Activated CD8-positive, alpha-beta T cell treated with anti-CD3 and anti-CD28 coated beads for 36 hours (primary cell): Measurements from ENCODE around the gene CTNNA2. TPM values are rescaled to one million over a fixed set of nuclear protein-coding genes. Genes with fewer than 3 reads are reported as not detected.

Experiments used
- ATAC-seq: fragments of 200-7000 bp; cut with Tn5 transposase; one replicate; pipeline ENCODE4 v1.10.0; 2021; ENCODE audit warnings: mild to moderate bottlenecking, moderate library complexity
- CTCF ChIA-PET: fragments of 350-600 bp; sonication (Branson Sonifier 250); formaldehyde crosslinking; loops from one replicate; lab custom pipeline; 2021; ENCODE audit warnings: antibody characterized with exemption; lab: Charles Lee
- POLR2A ChIA-PET: fragments of 350-600 bp; sonication (Branson Sonifier 250); formaldehyde crosslinking; loops from one replicate; lab custom pipeline; 2021; ENCODE audit warnings: antibody characterized with exemption; lab: Charles Lee
- DNase-seq: peaks from one replicate; pipeline ENCODE4 v3.0.0-alpha.2; 2020
- H3K27ac Mint-ChIP-seq: one replicate; pipeline ENCODE4 v1.8.0; 2021; ENCODE audit warnings: mild to moderate bottlenecking, mixed read lengths
- H3K27me3 Mint-ChIP-seq: one replicate; pipeline ENCODE4 v1.8.0; 2021; ENCODE audit warnings: mixed read lengths
- H3K36me3 Mint-ChIP-seq: one replicate; pipeline ENCODE4 v1.8.0; 2021; ENCODE audit warnings: low read depth, mixed read lengths
- H3K4me1 Mint-ChIP-seq: one replicate; pipeline ENCODE4 v1.8.0; 2021; ENCODE audit warnings: low read depth, mixed read lengths
- H3K4me3 Mint-ChIP-seq: one replicate; pipeline ENCODE4 v1.8.0; 2021; ENCODE audit warnings: mild to moderate bottlenecking, moderate library complexity, mixed read lengths
- H3K9me3 Mint-ChIP-seq: one replicate; pipeline ENCODE4 v1.8.0; 2021; ENCODE audit warnings: mixed read lengths
- intact Hi-C: fragments of 100-400 bp; cut with micrococcal nuclease; formaldehyde crosslinking; loops from one replicate; pipeline ENCODE4 v1.10.0; 2022
- total RNA-seq, 2 experiments: library from RNA; stranded (reverse); gene quantifications; one replicate each; pipeline ENCODE4 v1.2.3, GENCODE V29; 2021
- TF ChIP-seq, protein P1 (sequence below): fragments of 200-600 bp; IDR thresholded peaks from one replicate; pipeline ENCODE4 v1.8.0; 2022; ENCODE audit warnings: antibody characterized with exemption, mild to moderate bottlenecking

CTNNA2 gene
- total RNA-seq, 2 experiments from 2014 or later: not detected

DNA sequence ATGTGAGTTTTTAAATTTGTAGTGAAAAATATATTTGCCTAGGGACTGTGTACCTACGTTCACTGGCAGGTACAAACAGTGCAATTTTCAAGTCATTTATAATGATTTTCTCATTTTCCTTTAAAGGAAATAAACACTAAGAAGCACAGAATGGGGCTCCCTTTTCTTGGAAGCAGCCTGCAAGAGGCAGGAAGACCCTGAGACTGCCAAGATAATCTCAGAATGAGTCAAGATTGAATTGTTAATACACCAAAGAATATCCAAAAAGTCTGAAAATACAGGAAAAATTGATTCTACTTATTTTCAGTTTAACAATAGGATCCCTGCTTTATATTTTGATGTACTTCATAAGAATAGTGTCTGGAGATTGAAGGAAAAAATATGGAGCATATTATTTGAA, 331.2 kb downstream of the CTNNA2 start:
- ChIA-PET POLR2A (no interaction called here), CTCF (no interaction called here)
- Mint-ChIP-seq H3K27me3 (no peaks in the 10 kb centered on the region), H3K4me3 (no peak overlapping the region), H3K27ac (no peak overlapping the region), H3K36me3 (no peaks in the 10 kb centered on the region), H3K9me3 (peaks cover 4% of the 10 kb centered on the region), H3K4me1 (no peaks in the 10 kb centered on the region)
- DNase-seq: no peak
- TF ChIP-seq, protein P1, sequence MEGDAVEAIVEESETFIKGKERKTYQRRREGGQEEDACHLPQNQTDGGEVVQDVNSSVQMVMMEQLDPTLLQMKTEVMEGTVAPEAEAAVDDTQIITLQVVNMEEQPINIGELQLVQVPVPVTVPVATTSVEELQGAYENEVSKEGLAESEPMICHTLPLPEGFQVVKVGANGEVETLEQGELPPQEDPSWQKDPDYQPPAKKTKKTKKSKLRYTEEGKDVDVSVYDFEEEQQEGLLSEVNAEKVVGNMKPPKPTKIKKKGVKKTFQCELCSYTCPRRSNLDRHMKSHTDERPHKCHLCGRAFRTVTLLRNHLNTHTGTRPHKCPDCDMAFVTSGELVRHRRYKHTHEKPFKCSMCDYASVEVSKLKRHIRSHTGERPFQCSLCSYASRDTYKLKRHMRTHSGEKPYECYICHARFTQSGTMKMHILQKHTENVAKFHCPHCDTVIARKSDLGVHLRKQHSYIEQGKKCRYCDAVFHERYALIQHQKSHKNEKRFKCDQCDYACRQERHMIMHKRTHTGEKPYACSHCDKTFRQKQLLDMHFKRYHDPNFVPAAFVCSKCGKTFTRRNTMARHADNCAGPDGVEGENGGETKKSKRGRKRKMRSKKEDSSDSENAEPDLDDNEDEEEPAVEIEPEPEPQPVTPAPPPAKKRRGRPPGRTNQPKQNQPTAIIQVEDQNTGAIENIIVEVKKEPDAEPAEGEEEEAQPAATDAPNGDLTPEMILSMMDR: no peak
- ATAC-seq: no peak
- intact Hi-C loops: no loop called here

- no peak for ATAC-seq
- TF ChIP-seq, protein P1: no peak
- ChIA-PET POLR2A (interaction anchor here (0.6 kb wide), 1 partner anchor 55 kb away, joined by 3 read pairs; no protein-coding TSS in a partner anchor), CTCF (no interaction called here)
- no peak for DNase-seq
- Mint-ChIP-seq H3K27ac (no peak overlapping the region), H3K4me3 (no peak overlapping the region), H3K4me1 (no peaks in the 10 kb centered on the region), H3K9me3 (no peaks in the 10 kb centered on the region), H3K27me3 (no peaks in the 10 kb centered on the region), H3K36me3 (no peaks in the 10 kb centered on the region)
- intact Hi-C loops: no loop called here
Observed at GRCh38 chr2:79846878-79847277, 334.0 kb downstream of the CTNNA2 start.

- H3K4me3 Mint-ChIP-seq: no peak overlapping the region
- TF ChIP-seq, protein P1: no peak
- POLR2A ChIA-PET: no interaction called here
- no peaks in the 10 kb centered on the region for H3K27me3 Mint-ChIP-seq
- no peak overlapping the region for H3K27ac Mint-ChIP-seq
- H3K4me1 Mint-ChIP-seq: no peaks in the 10 kb centered on the region
- DNase-seq: no peak
- intact Hi-C loops: no loop called here
- CTCF ChIA-PET: no interaction called here
- H3K36me3 Mint-ChIP-seq: no peaks in the 10 kb centered on the region
- no peak for ATAC-seq
- H3K9me3 Mint-ChIP-seq: no peaks in the 10 kb centered on the region
Observed at GRCh38 chr2:79849241-79849640, 336.4 kb downstream of the CTNNA2 start.

DNA sequence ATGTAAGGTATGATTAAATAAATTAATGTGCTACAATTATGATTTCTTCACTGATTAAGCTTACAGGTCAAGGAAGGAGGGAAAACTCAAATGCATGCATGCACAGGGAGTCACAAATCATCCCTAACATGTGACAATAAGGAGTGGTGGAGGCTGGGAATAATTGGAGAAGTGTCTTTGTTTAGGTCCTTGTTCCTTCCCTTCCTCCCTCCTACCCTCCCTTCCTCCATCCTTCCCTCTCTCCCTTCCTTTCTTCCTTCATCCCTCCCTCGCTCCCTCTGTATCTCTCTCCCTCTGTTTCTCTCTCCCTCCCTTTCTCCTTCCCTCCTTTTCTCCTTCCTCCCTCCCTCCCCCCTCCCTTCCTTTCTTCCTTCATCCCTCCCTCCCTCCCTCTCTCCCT, 337.1 kb downstream of the CTNNA2 start:
- H3K4me1 Mint-ChIP-seq: no peaks in the 10 kb centered on the region
- H3K9me3 Mint-ChIP-seq: no peaks in the 10 kb centered on the region
- ATAC-seq: no peak
- DNase-seq: no peak
- no peak overlapping the region for H3K27ac Mint-ChIP-seq
- no peaks in the 10 kb centered on the region for H3K36me3 Mint-ChIP-seq
- intact Hi-C loops: no loop called here
- H3K4me3 Mint-ChIP-seq: no peak overlapping the region
- H3K27me3 Mint-ChIP-seq: no peaks in the 10 kb centered on the region
- POLR2A ChIA-PET: no interaction called here
- TF ChIP-seq, protein P1: no peak
- CTCF ChIA-PET: no interaction called here

DNA sequence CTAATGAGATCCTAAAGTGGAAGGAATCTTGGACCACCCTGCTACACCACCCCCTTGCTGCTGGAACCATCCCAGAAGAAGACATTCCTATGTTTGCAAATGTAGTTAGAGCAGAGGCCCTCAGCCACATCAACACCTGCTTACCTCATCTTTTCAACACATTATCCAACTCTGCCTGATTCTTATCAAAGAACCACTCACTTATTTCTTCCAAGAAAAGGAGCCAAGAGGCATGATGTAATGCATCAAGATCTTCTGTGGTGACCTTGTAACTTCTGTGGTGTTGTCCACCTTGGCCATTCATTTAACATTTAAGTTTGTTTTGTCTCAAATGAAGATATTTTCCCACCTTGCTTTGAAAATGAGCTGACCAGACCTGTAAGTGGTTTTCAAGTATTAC, 338.1 kb downstream of the CTNNA2 start:
- Mint-ChIP-seq H3K9me3 (no peaks in the 10 kb centered on the region), H3K4me1 (no peaks in the 10 kb centered on the region), H3K36me3 (no peaks in the 10 kb centered on the region), H3K27me3 (no peaks in the 10 kb centered on the region), H3K27ac (no peak overlapping the region), H3K4me3 (no peak overlapping the region)
- TF ChIP-seq, protein P1: no peak
- CTCF ChIA-PET: no interaction called here
- DNase-seq (no peak), ATAC-seq (no peak)
- POLR2A ChIA-PET: no interaction called here
- intact Hi-C loops: no loop called here
